ENCODE results near the gene ZNF333.
"Not testable (repeated sequence)": the region's sequence is repeated elsewhere in the genome, so short reads cannot be mapped to it uniquely, and the experiment has no call there.

ZNF333 gene

GRCh38 chr19:14700711-14701375 is 11.0 kb downstream of the ZNF333 start:
- DNase-seq: no peak

GRCh38 chr19:14703833-14704232 is 14.0 kb downstream of the ZNF333 start:
- no peak for DNase-seq

- DNase-seq: no peak
Observed at GRCh38 chr19:14704450-14704849, 14.6 kb downstream of the ZNF333 start.

GRCh38 chr19:14715841-14716240 is 26.0 kb downstream of the ZNF333 start:
- DNase-seq: no peak

- no peak for DNase-seq
Observed at GRCh38 chr19:14718522-14719116, 28.8 kb downstream of the ZNF333 start.

- DNase-seq: no peak
Observed at GRCh38 chr19:14719162-14719561, 29.3 kb downstream of the ZNF333 start.

GRCh38 chr19:14722127-14722526 is 32.3 kb downstream of the ZNF333 start:
- no peak for DNase-seq

- no peak for DNase-seq
Observed at GRCh38 chr19:14728595-14728994, 38.7 kb downstream of the ZNF333 start.

GRCh38 chr19:14731200-14731599 is 41.4 kb downstream of the ZNF333 start:
- DNase-seq: no peak

- DNase-seq: no peak
Observed at GRCh38 chr19:14732510-14732909, 42.7 kb downstream of the ZNF333 start.

- DNase-seq: no peak
Observed at GRCh38 chr19:14733574-14733973, 43.7 kb downstream of the ZNF333 start.

- DNase-seq: no peak
Observed at GRCh38 chr19:14735915-14736314, 46.1 kb downstream of the ZNF333 start.

GRCh38 chr19:14746886-14747285 is 57.0 kb downstream of the ZNF333 start:
- DNase-seq: no peak

GRCh38 chr19:14748601-14749000 is 58.8 kb downstream of the ZNF333 start:
- no peak for DNase-seq

GRCh38 chr19:14758816-14759215 is 69.0 kb downstream of the ZNF333 start:
- DNase-seq: no peak

GRCh38 chr19:14761607-14762006 is 71.8 kb downstream of the ZNF333 start:
- no peak for DNase-seq

GRCh38 chr19:14762111-14762510 is 72.3 kb downstream of the ZNF333 start:
- DNase-seq: no peak

- no peak for DNase-seq
Observed at GRCh38 chr19:14763497-14764145, 73.8 kb downstream of the ZNF333 start.

GRCh38 chr19:14764401-14764800 is 74.6 kb downstream of the ZNF333 start:
- DNase-seq: no peak

- not testable (repeated sequence) for DNase-seq
Observed at GRCh38 chr19:14765403-14765802, 75.6 kb downstream of the ZNF333 start.

- DNase-seq: not testable (repeated sequence)
Observed at GRCh38 chr19:14765841-14766240, 76.0 kb downstream of the ZNF333 start.

GRCh38 chr19:14767466-14767971 is 77.7 kb downstream of the ZNF333 start:
- no peak for DNase-seq

GRCh38 chr19:14768001-14768400 is 78.2 kb downstream of the ZNF333 start:
- DNase-seq: no peak

- no peak for DNase-seq
Observed at GRCh38 chr19:14769201-14769600, 79.4 kb downstream of the ZNF333 start.
